MM.1S (cell line): Measurements from ENCODE around the gene MS4A8.

ENCODE experiments used
- DNase-seq: peaks from one replicate; pipeline ENCODE4 v3.0.0-alpha.2; 2015
- H2AFZ ChIP-seq: fragments of 300-600 bp; sonication (generic); 2 replicates; pipeline ENCODE4 v1.6.0; 2016; ENCODE audit warnings: antibody characterized with exemption, low read length
- H3F3A ChIP-seq: fragments of 300-600 bp; sonication (generic); 2 replicates; pipeline ENCODE4 v1.6.1; 2016; ENCODE audit warnings: mild to moderate bottlenecking, antibody characterized with exemption, low read length, moderate library complexity, mixed read lengths; ENCODE audit not compliant: insufficient read depth
- H3K27ac ChIP-seq: fragments of 300-600 bp; sonication (generic); 2 replicates; pipeline ENCODE4 v1.5.1; 2016; ENCODE audit warnings: mild to moderate bottlenecking, low read length
- H3K27me3 ChIP-seq: fragments of 300-600 bp; sonication (generic); replicated peaks from 2 replicates; pipeline ENCODE4 v1.6.0; 2016; ENCODE audit warnings: low read length; ENCODE audit not compliant: insufficient read depth
- H3K36me3 ChIP-seq: fragments of 300-600 bp; sonication (generic); replicated peaks from 2 replicates; pipeline ENCODE4 v1.6.1; 2016; ENCODE audit warnings: mild to moderate bottlenecking, low read length, mixed read lengths; ENCODE audit not compliant: insufficient read depth
- H3K4me1 ChIP-seq: fragments of 300-600 bp; sonication (generic); 2 replicates; pipeline ENCODE4 v1.6.1; 2016; ENCODE audit warnings: low read length, mixed read lengths
- H3K4me2 ChIP-seq: fragments of 300-600 bp; sonication (generic); 2 replicates; pipeline ENCODE4 v1.6.0; 2016; ENCODE audit warnings: low read depth, low read length
- H3K4me3 ChIP-seq: fragments of 300-600 bp; sonication (generic); 2 replicates; pipeline ENCODE4 v1.5.1; 2016; ENCODE audit warnings: low read length, mixed read lengths
- H3K79me2 ChIP-seq: fragments of 300-600 bp; sonication (generic); 2 replicates; pipeline ENCODE4 v1.6.1; 2016; ENCODE audit warnings: mixed run types, low read length, mixed read lengths
- H3K9ac ChIP-seq: fragments of 300-600 bp; sonication (generic); 2 replicates; pipeline ENCODE4 v1.6.1; 2016; ENCODE audit warnings: low read length, mixed read lengths
- H3K9me2 ChIP-seq: fragments of 300-600 bp; sonication (generic); replicated peaks from 2 replicates; pipeline ENCODE4 v1.6.1; 2016; ENCODE audit warnings: mild to moderate bottlenecking, low read length, mixed read lengths; ENCODE audit not compliant: insufficient read depth
- H3K9me3 ChIP-seq: fragments of 300-600 bp; sonication (generic); replicated peaks from 2 replicates; pipeline ENCODE4 v1.6.1; 2016; ENCODE audit warnings: mild to moderate bottlenecking, low read length, mixed read lengths; ENCODE audit not compliant: insufficient read depth
- H4K20me1 ChIP-seq: fragments of 300-600 bp; sonication (generic); 2 replicates; pipeline ENCODE4 v1.6.1; 2016; ENCODE audit warnings: mild to moderate bottlenecking, low read length, moderate library complexity, mixed read lengths; ENCODE audit not compliant: insufficient read depth
- CTCF ChIP-seq: fragments of 300-600 bp; sonication (generic); IDR thresholded peaks from 2 replicates; pipeline ENCODE4 v1.5.1; 2016; ENCODE audit warnings: antibody characterized with exemption, low read length, mixed read lengths
- EZH2 ChIP-seq: fragments of 300-600 bp; sonication (generic); optimal IDR thresholded peaks from 2 replicates; pipeline ENCODE3; 2017; ENCODE audit warnings: low read depth, mild to moderate bottlenecking, antibody characterized with exemption, low read length, mixed read lengths
- EZH2phosphoT487 ChIP-seq: fragments of 300-600 bp; sonication (generic); IDR thresholded peaks from 2 replicates; pipeline ENCODE4 v1.6.1; 2018; ENCODE audit warnings: antibody characterized with exemption, low read length

Gene MS4A8

GRCh38 chr11:60691661-60692060, 7.8 kb upstream of the MS4A8 start:
- Histone ChIP-seq H2AFZ (no peak overlapping the region), H3K9me2 (no peaks in the 10 kb centered on the region), H3K79me2 (no peaks in the 10 kb centered on the region), H3K4me3 (no peak overlapping the region), H3K27me3 (no peaks in the 10 kb centered on the region), H3K4me2 (no peak overlapping the region), H3K9ac (no peak overlapping the region), H3K9me3 (no peaks in the 10 kb centered on the region), H3F3A (no peaks in the 10 kb centered on the region), H3K4me1 (no peaks in the 10 kb centered on the region), H3K27ac (no peak overlapping the region), H4K20me1 (no peaks in the 10 kb centered on the region), H3K36me3 (no peaks in the 10 kb centered on the region)
- DNase-seq, result no peak
- no peak for TF ChIP-seq EZH2phosphoT487
- no peak for TF ChIP-seq EZH2
- TF ChIP-seq CTCF, result no peak

- H2AFZ ChIP-seq, result no peak overlapping the region
- no peaks in the 10 kb centered on the region for H3K9me3 ChIP-seq
- no peaks in the 10 kb centered on the region for H3K4me1 ChIP-seq
- no peaks in the 10 kb centered on the region for H3K27me3 ChIP-seq
- H3F3A ChIP-seq, result no peaks in the 10 kb centered on the region
- H3K36me3 ChIP-seq, result no peaks in the 10 kb centered on the region
- H4K20me1 ChIP-seq, result no peaks in the 10 kb centered on the region
- DNase-seq, result no peak
- no peaks in the 10 kb centered on the region for H3K9me2 ChIP-seq
- H3K4me3 ChIP-seq, result no peak overlapping the region
- no peaks in the 10 kb centered on the region for H3K79me2 ChIP-seq
- no peak overlapping the region for H3K9ac ChIP-seq
- TF ChIP-seq EZH2phosphoT487, result no peak
- no peak overlapping the region for H3K4me2 ChIP-seq
- H3K27ac ChIP-seq, result no peak overlapping the region
Observed at GRCh38 chr11:60699936-60700335, 524 bp downstream of the MS4A8 start.

- Histone ChIP-seq H3K9me3 (no peaks in the 10 kb centered on the region), H3K9ac (no peak overlapping the region), H3F3A (no peaks in the 10 kb centered on the region), H3K27ac (no peak overlapping the region), H3K4me3 (no peak overlapping the region), H3K4me2 (no peak overlapping the region), H3K4me1 (no peaks in the 10 kb centered on the region), H3K27me3 (no peaks in the 10 kb centered on the region), H3K79me2 (no peaks in the 10 kb centered on the region), H3K9me2 (no peaks in the 10 kb centered on the region), H4K20me1 (no peaks in the 10 kb centered on the region), H3K36me3 (no peaks in the 10 kb centered on the region), H2AFZ (no peak overlapping the region)
- no peak for TF ChIP-seq EZH2
- TF ChIP-seq CTCF, result peak; percentile 36
- peak; percentile 10 for DNase-seq
Observed at GRCh38 chr11:60700689-60701468, 1.5 kb downstream of the MS4A8 start.

GRCh38 chr11:60701469-60701818, 2.0 kb downstream of the MS4A8 start:
- Histone ChIP-seq H3K4me3 (no peak overlapping the region), H2AFZ (no peak overlapping the region), H3K9me2 (no peaks in the 10 kb centered on the region), H3K79me2 (no peaks in the 10 kb centered on the region), H3K27me3 (no peaks in the 10 kb centered on the region), H3K9me3 (no peaks in the 10 kb centered on the region), H4K20me1 (no peaks in the 10 kb centered on the region), H3F3A (no peaks in the 10 kb centered on the region), H3K4me1 (no peaks in the 10 kb centered on the region), H3K27ac (no peak overlapping the region), H3K4me2 (no peak overlapping the region), H3K36me3 (no peaks in the 10 kb centered on the region), H3K9ac (no peak overlapping the region)
- no peak for DNase-seq
- TF ChIP-seq CTCF (no peak), EZH2phosphoT487 (no peak)
